GM19463 (cell line): ENCODE measurements around the gene CTDP1.

Experiments
- ATAC-seq: cut with Tn5 transposase; IDR thresholded peaks from one replicate; pipeline ENCODE4 v1.9.1; 2021; ENCODE audit warnings: mild to moderate bottlenecking, moderate library complexity; ENCODE audit not compliant: unreplicated experiment

The CTDP1 gene

DNA sequence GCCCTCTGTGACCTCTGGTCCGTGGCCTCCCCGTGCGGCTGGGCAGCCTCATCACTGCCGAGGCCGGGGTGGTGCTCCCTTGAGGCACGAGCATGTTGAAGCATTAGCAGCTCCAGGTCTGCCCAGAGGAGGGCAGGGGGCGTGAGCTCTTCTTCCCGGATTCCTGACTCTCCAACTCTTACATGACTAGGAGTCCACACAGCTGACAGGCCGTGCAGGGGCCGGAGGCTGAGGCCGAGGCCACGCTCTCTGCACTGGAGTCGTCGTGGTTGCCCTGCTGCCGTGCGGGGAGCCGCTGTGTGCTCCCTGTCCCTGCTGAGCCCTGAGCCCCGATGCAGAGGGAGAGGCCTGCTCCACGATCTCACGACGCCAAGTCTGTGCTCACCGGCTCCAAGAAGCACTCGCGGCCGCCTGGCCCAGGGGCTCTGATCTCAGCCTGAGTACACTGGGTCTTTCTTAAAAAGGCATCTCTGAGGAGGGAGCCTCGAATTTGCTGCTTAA lies 98.7 kb downstream of the CTDP1 start:
- ATAC-seq = no peak

DNA sequence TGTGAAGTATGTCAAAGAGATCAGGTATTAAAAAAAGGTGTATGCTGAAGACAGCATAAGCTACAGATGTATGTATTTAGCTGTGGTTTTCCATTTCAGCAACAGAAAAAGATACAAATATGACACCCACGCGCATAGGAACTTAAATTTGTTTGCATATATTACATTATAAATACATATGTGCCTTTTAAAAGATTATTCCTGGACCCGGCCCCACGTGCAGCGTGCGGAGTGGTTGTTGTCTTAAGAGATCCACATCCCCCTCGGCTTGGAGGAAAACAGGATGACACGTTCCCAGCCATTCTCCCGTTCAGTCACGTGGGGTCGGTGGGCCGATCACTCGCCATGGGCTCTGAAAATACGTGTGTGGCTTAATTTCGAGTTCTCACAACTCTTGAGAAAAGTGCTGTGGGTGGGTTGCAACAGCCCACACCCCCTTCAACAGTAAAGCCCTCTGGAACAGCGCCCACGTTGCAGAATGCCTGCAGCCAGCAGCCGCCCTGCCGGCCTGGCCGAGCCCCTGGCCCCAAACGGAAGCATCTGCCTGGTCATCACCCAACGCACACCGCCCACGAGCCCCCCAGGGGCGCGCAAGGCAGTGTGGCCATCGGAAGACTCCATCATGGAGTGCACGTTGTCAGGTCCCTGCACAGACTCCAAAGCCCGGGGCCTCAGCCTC lies 99.6 kb downstream of the CTDP1 start:
- ATAC-seq = no peak

DNA sequence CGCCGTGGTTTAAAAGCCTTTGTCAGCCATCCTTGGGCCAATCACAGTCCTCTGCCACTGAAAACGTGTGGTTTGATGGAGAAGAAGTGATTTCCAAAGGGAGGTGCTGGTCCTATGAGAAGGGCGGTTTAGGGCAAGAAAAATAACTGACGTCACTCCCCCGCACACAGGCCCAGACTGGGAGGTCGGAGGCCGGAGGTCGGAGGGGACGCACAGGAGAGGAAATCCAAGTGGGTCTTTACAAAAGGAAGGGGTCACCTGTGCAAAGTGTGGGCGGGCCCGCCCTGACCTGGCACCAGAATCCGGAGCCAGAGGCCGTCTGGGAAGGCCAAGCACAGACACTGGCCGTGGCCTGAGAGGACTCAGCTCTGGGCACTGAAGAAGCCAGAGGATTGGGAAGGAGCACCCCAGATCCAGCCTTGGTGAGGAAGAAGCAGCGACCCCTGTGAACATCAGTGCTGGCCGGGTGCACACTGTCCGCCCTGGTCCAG lies 100.1 kb downstream of the CTDP1 start:
- ATAC-seq = no peak

DNA sequence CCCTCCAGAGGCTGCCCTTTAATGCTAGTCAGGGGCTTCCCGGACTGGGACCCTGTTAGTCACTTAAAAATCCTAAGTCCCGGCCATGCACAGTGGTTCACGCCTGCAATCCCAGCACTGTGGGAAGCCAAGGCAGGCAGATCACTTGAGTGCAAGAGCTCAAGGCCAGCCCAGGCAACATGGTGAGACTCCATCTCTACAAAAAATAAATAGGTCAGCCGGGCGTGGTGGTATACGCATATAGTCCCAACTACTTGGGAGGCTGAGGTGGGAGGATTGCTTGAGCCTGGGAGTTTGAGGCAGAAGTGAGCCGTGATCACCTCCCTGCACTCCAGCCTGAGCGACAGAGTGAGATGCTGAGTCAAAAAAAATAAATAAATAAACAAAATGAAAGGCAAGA lies 100.9 kb downstream of the CTDP1 start:
- ATAC-seq = no peak

DNA sequence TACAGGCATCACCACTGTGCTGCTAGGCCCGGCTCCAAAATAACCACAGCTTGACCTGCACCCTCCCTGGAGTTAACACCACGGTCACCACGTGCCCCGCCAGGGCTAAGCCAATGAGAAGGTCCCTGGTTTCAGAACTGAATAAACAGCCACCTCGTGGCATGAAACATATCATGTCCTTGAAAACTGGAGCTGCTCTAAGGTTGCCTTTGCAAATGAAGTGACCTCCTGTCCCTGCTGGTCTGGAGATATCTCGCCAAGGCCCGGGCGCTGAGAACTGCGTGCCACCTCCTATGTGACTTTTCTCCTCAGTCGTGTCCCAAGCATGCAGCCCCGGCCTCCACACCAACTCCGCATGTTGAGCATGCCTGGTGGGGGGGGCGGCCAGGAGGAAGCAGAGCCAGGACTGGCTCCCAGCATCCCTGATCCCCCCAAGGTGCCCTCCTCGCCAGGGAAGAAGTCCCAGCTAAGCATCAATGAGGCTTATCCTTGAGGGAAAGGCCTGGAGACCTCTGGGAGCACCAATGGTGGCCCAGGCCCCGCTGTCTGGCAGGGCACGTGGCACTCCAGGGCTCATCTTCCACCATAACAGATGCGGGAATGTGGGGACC lies 101.8 kb downstream of the CTDP1 start:
- no peak for ATAC-seq

DNA sequence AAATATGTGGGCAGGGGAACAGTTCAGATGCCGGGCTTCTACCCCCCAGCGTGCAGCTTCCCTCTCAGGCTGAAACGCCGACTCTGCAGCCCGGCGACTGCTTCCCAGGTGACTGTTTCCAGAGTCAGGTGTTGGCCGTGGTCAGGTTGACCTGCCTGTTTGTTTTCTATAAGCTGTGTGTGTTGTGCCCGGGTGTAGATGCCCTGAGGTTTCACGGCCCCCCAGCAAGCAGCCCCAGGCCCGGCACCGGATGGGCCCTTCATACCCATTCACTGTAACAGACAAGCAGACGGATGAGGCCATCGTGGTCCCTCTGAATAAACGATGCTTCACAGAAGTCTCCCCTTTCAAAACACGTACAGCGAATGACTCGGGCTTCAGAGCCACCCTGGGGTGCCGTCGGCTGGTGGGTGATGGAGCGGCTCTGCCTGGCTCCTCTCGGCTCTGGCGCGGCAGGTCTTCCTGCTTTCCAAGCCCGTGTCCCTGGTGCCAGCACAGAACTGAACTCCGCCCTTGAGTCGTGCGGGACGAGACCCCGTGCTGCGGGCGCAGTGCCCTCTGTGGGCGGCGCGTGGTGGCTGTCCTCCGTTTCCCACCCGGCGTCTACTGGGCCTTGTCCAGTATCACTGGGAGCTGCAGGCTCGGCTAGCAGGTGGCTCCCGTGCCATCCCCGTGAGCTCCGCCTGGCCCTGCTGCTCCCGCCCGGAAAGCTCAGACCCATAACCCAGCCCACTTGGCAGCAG lies 103.1 kb downstream of the CTDP1 start:
- no peak for ATAC-seq

DNA sequence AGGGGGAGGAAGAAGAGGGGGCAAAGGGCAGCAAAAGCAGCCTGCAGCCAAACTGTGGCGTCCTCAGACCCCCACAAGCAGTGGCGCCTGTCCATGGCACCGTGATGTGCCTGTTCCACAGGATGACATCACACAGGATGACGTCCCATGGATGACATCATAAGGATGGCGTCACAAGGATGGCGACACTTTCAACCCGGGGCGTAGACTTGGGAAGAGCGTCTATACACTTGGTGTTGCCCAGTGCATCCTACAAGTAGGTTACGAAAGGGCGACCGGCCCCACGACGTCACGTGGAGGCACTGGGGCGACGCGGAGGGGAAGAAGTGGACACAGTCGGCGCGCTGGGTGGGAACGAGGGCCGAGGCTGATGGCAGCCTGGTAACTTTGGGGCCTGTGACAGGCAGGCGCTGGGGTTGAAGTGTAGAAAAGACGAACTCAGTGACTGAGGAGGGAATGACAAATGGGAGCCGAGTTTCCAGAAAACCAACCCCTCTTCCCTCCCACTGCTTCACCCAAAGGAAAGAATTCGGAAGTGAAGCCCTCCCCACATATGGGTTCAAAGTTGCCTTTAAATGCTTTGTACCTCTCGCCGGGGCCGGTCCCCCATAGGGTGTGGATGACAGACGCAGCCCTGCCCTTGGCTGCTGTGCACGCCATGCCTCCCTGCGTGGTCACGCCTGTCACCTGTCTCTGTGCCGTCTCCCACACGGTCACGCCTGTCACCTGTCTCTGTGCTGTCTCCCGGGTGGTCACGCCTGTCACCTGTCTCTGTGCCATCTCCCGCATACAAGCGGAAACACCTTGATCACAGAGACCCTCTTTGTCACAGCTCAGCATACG lies 104.7 kb downstream of the CTDP1 start:
- ATAC-seq = no peak

DNA sequence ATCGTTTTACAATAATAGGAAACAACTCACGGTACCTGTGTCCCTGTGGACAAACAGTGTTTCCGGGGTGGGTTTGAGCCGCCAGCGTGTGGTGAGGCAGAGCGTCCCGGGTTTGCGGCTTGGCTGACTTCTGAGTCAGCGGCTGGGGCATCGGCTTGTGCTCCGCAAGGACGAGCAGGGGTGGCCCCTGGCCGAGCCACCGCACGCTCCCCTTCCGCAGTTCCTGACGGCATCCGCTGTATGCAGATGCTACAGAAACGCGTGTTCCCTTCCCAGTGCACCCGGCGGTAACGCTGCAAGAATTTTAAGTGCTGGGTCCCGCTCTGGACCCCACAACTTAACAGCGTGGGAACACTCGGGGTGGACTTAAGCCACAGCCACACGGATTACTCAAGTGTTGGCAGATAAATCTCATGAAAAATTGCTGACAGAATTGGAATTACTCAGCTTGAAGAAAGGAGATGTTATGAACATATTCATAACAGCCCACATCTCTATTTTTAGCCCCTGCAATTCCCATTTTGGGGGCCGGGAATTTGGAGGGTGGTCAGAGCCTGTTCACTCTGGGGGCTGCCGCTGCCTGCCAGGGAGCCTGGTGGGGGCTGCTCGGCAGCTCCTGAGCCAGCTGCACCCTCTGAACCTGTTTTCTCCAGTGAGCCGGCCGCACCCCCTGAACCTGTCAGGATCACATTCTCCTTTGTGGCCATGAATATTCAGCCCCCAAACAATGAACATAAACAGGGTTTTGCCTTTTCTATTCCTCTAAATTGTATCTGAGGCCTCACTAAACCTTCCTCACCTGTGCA lies 105.6 kb downstream of the CTDP1 start:
- ATAC-seq = no peak

DNA sequence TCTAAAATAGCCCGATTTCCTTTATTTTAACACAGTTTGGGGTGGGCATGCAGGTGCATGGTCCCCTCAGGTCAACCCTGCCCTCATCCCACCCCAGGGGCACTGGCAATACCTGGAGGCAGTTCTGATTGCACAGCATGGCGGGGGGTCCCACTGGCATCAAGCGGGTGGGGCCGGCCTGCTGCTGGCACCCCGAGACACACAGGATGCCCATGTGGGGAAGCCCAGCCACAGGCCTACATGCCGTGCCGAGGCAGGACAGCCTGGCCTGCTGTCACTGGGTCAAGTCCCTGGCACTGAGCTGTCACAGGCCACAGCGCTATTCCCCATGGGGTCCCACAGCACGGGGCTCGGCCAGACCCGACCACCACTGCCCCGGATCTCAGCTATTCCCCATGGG lies 106.2 kb downstream of the CTDP1 start:
- no peak for ATAC-seq

DNA sequence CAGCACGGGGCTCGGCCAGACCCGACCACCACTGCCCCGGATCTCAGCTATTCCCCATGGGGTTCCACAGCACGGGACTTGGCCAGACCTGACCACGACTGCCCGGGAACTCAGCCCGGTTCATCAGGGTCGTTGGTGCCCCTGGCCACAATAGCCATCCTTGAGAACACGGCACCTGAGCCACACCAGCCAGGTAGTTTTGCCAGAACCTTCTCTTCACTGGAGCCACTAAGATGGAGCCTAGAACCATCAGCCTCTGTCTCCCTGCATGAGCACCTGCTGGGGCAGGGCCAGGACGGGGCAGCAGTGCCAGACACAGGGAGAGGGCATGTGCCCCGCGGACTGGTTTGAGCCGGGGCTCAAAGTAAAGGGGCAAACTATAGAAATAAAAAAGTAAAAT lies 106.7 kb downstream of the CTDP1 start:
- no peak for ATAC-seq

DNA sequence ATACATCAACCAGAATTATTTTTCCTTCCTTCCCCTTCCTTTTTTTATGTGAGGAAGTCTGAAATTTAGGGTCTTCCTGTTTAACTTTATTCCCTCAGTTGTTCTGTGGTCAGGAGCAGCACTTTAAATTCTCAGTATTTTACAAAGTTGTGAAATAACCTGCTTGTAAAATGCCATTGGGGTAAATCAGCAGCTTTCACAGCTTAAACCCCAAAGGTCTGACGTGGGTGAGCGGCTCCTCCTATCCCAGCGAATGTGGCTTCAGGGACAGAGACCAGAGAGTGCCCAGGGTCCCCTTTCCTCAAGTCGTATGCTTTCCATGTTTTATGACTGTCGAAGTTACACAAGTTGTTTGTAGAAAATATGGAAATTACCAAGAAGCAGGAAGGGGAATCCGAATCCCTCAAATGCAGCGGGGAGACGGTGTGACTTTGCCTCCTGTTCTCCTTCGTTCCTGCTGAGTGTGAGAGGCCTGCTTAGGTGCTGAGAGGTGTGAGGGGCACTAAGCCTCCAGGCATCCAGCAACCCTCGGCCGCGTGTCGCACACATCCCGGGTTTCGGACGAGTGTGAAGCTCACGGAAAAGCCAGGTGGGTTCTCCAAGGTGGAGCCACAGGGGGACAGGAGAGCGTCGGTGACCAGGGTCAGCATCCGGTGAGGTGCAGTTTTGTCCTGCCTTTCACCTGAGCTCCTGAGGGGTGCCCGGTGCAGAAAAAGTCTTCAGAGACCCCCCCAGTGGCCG lies 107.4 kb downstream of the CTDP1 start:
- ATAC-seq = no peak

DNA sequence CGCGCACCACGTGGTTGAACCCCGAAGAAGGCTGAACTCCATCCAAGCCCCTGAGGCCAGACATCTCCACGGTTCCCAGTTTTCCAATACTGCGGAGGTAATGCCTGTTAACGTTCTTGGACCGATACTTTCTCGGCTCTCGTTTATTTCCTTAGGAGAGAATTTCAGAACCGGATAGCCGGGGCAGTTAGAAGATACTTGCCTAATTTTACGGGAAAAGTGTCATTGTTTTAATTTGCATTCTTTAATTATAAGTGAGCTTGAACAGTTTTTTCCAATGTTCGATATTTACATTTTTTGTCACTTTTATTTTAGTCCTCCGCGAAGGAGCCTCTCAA lies 107.9 kb downstream of the CTDP1 start:
- no peak for ATAC-seq

DNA sequence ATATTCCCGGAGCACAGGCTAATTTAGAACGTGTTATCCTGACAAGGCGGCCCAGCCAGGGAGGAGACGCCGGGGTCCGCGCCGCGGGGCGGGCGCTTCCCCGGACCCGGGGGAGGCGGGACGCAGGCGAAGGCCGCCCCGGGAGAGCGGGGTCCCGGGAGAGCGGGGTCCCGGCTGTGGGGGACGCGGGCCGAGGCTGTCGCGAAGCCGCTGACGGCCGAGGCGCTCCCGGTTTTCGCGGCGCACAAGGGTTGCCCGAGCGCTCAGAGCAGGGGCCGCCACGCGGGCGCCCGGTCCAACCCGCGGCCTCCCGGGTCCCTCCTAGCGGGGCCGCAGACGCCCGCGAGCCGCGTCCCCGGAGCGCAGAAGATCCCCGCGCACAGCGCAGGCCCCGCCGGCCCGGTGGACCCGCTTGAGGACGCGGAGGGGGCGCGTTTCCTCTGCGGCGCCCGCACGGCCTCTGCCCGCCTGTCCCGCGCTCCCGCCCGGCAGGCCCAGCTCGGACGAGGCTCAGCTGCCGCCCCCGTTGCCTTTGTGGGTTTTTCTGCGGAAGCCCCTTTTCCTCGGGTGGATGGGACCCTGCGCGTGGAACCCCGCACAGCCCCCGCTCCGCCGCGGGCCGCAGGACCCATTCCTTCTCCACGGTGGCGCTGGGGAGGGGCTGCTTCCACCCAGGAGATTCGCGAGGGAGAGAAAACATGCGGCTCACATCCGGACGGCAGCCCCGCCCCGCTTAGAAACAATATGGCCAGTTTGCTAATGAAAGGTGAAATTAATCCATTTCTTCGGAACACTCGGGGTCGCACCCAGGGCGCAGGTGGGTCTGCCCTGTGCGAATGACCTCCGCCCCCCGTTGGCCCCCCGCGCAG lies 108.5 kb downstream of the CTDP1 start:
- no peak for ATAC-seq

DNA sequence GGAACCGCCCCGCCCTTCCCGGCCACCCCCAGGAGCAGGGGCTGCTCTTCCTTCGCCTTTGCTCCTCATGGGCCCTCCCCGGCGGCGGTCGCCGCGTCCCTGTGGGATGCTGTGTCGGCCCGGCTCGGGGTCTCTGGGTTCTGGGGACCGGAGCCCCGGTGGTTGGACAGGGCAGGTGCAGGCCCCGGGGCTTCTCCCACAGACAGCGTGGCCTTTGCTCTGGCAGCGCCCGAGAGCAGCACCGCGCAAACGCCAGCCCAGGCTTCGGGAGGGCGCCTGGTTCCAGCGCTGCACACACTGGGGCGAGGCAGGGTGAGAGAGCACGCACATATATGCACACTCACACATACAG lies 109.1 kb downstream of the CTDP1 start:
- ATAC-seq = no peak

DNA sequence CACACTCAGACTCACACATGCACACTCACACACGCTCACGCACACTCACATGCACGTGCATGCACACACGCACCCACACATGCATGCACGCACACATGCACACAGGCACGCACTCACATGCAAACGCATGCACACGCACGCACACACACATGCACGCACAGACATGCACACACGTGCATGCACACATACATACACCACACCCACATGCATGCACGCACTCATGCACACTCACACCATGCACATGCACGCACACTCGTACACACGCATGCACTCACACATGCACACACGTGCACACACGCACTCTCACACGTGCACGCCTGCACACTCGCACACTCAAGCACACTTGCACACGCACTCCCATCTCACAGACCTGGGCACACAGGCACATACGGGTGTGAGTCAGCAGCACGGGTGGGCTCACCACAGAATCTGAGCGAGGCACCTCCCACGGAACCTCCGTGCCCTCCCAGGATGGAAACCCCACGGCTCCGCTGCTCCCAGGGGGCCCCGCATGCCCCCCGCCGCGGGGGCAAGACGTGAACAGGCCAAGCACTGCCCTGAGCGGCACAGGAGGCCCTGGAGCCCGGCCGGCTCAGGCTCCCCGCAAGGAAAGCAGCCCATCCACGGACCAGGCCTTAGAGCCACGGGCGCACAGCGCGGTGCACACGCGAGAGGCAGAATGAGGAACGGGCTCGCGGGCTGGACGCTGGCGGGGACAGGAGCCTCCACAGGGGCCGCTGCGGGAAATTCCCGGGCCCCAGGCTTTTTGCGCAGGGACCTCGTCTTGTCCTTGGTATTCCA lies 109.7 kb downstream of the CTDP1 start:
- ATAC-seq = no peak

DNA sequence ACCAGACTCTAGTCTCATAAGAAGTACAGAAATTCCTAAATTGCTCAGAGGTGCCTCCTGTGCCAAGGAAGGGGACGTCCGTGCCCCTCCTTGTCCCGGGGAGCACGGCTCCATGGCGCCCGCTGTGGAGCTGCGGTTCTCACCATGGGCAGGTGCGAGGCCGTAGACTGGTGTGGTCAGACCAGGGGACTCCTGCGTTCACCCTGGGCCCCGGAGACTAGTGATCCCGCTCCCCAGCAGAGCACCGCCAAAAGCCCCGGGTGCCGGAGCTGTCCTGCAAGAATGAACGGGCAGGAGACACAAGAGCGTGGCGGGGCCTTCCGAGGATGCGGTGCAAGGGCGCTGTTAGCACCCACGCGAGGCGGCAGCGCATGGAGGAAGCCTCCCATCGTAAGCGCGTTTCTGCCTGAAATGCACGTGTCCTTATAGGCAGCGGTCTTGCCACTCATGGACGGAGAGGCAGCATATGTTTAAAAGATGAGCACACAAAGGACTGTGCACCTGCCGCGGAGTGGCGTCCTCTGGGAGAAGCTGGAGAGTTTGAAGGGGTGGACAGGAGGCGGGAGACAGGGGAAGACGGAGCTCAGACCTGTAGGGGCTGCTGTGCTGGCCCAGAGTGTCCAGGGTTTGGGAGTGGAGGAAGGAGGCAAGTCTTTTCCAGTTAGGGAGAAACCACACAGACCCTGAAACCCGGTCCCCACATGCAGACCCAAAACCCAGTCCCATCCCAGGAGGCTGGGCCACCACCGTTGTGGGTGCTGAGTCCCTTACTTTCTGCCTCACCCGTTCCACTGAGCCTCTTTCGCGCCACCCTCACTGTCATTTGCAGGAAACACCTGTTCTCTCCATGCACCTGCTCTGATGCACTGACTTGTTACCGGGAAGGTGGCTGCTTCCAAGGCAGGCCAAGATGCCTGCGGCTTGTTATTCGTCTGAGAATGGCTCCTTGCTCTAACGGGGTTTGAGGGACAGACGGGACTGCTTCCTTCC lies 110.6 kb downstream of the CTDP1 start:
- ATAC-seq = no peak
